Activated CD4-positive, alpha-beta T cell treated with anti-CD3 and anti-CD28 coated beads for 48 hours (primary cell): ENCODE results near the gene ACKR2.
A peak's percentile ranks its signal among the peaks of the same experiment; 100 is the strongest.

Experiments
- DNase-seq: peaks from one replicate; pipeline ENCODE4 v3.0.0-alpha.2; 2020

Gene ACKR2, protein sequence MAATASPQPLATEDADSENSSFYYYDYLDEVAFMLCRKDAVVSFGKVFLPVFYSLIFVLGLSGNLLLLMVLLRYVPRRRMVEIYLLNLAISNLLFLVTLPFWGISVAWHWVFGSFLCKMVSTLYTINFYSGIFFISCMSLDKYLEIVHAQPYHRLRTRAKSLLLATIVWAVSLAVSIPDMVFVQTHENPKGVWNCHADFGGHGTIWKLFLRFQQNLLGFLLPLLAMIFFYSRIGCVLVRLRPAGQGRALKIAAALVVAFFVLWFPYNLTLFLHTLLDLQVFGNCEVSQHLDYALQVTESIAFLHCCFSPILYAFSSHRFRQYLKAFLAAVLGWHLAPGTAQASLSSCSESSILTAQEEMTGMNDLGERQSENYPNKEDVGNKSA

DNA sequence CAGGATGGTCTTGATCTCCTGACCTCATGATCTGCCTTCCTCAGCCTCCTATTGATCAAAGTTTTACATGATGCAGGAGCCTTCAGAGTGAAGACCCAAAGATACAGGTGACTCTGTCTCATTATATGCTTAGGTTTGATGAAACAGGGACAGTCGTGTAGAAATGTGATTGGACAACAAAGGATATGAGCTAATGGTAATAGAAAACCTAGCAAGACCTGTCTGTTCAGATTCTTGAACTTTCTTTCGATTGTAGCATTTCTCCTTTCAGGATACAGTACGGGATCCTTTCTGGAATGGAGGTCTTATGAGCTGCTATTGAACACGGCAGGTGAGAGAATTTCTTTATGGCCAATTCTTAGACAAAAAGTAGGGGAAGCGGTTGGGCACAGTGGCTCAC is at the start of gene ACKR2:
Gene ACKR2 (plus strand): TSS at position 244 of the 400 bp plus-strand sequence. CDS start 55,058 bp downstream, outside the sequence.
- no peak for DNase-seq

GRCh38 chr3:42762046-42762724 is 47.1 kb upstream of the ACKR2 start:
- no peak for DNase-seq

- no peak for DNase-seq
Observed at GRCh38 chr3:42763021-42763420, 46.2 kb upstream of the ACKR2 start.

GRCh38 chr3:42764115-42764514 is 45.1 kb upstream of the ACKR2 start:
- DNase-seq: no peak

GRCh38 chr3:42764561-42765295 is 44.5 kb upstream of the ACKR2 start:
- DNase-seq: no peak

DNA sequence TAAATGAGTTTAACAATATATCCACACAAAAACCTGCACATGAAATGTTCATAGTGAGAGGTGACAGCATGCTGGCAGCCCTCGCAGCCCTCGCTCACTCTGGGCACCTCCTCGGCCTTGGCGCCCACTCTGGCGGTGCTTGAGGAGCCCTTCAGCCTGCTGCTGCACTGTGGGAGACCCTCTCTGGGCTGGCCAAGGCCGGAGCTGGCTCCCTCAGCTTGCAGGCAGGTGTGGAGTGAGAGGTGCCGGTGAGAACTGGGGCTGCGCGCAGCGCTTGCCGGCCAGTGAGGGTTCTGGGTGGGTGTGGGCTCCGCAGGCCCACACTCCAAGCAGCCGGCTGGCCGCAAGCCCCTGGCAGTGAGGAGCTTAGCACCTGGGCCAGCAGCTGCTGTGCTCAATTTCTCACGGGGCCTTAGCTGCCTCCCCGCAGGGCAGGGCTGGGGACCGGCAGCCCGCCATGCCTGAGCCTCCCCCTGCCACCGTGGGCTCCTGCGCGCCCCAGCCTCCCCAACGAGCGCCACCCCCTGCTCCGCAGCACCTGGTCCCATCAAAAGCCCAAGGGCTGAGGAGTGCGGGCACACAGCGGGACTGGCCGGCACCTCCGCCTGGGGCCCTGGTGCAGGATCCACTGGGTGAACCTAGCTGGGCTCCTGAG is 39.6 kb upstream of the ACKR2 start:
- no peak for DNase-seq

- DNase-seq: no peak
Observed at GRCh38 chr3:42771271-42771670, 38.0 kb upstream of the ACKR2 start.

DNA sequence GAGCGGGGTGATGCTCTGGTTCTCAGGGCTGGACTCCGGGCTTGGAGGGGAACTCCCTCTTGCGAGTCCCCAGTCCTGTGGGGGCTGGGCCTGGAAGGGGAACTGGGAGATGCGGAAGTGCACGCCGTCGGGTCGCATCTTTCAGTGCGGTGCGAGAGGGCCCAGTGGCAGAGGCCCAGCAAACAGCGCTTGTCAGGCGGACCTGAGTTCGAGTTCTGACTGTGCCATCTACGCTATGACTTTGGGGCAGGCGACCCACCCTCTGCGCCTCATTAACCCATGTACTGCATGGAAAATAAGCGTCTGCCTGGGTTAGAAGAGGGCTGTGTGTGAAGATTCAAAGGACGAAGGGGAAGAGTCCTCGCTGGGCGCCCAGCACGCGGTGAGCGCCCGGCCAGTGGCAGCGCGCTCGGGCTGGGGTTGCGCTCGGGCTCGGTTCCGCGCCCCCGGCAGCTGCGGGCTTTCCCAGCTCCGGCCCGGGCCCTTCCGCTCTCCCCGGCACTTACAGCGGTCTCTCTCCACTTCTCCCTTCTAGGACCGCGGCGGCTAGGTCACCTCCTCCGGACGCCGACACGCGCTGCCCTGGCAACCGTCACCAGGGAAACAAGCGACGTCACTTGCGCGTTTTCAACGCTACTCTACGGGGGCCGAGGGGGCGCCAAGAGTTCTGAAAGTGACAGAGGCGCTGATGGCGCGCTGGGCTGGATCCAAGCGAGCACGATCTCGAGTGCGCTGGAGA is 36.4 kb upstream of the ACKR2 start, which contains the start of gene CCDC13:
Gene CCDC13 (minus strand): TSS at position 584 of the 739 bp plus-strand sequence. CDS start 14,908 bp downstream, outside the sequence.
- DNase-seq: peak; percentile 95

DNA sequence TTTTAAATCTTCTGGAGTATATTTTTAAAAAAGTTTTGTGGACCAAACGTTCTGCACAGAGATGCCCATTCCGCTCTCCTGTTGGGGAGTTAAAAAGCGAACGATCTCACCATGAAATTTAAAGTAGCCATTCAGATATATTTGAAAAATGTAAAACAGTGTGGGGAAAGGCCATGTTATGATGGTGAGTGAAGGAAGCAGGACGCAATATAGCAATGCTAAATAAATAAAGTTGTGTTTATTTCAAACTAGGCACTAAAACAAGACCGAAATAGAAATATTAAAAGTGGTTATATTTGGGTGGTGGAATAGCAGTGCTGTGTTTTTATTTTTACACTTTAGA is 35.9 kb upstream of the ACKR2 start:
- no peak for DNase-seq

GRCh38 chr3:42778644-42779043 is 30.6 kb upstream of the ACKR2 start:
- no peak for DNase-seq

GRCh38 chr3:42780398-42780797 is 28.8 kb upstream of the ACKR2 start:
- no peak for DNase-seq

GRCh38 chr3:42780892-42781700 is 28.1 kb upstream of the ACKR2 start:
- no peak for DNase-seq

DNA sequence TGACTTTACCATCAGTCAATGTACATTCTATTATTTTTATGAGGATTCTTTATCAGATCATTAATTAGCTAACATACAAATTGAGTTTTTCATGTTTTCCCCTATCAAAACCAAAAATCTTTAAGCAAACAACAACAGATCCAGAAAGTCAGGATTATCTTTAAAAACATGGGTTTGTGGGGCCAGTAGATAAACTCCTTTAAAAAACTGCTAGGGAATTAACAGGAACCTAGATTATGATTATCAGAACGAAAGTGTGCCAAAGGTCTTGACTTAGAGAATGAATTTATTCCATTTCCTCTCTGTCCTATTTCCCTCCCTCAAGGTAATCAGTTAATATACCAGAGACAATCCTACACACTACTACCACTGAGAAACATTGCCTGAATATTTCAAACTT is 23.0 kb upstream of the ACKR2 start:
- DNase-seq: no peak

GRCh38 chr3:42786631-42787030 is 22.6 kb upstream of the ACKR2 start:
- no peak for DNase-seq

DNA sequence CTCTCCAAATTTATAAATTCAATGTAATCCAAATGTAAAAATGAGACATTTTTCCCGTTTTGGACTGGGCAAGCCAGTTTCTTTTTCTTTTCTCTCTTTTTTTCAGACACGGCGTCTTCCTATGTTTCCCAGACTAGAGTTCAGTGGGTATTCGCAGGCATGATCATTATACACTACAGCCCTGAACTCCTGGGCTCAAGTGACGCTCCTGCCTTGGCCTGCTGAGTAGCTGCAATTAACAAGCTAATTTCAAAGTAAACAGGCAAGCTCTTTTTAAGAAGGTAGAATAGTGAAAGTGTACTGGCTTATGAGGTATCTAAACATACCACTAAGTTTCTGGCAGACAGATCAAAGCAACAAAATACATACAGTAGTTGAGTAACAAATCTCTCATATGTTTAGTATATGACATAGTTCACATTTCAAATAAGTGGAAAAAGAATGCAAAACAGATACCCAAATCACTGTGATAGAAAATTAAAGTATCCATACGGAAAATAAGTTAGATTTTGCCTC is 18.5 kb upstream of the ACKR2 start:
- no peak for DNase-seq

- no peak for DNase-seq
Observed at GRCh38 chr3:42795621-42796181, 13.5 kb upstream of the ACKR2 start.

- DNase-seq: no peak
Observed at GRCh38 chr3:42796332-42796885, 12.8 kb upstream of the ACKR2 start.

DNA sequence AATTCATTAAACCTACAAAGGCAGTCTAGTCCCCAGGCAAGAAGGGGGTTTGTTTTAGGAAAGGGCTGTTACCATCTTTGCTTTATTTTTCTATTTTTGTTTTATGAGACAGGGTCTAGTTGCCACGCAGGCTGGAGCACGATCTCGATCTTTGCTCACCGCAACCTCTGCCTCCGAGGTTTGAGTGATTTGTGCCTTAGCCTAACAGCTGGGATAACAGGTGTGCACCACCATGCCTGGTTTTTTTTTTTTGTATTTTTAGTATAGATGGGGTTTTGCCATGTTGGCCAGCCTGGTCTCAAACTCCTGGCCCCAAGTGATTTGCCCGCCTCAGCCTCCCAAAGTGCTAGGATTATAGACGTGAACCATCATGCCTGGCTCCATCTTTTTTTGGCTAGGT is 9.9 kb upstream of the ACKR2 start:
- DNase-seq: no peak

GRCh38 chr3:42800251-42800650 is 9.0 kb upstream of the ACKR2 start:
- DNase-seq: no peak

- no peak for DNase-seq
Observed at GRCh38 chr3:42801048-42801620, 8.1 kb upstream of the ACKR2 start.
